Stimulated activated CD4-positive, alpha-beta T cell treated with anti-CD3 and anti-CD28 coated beads, Interleukin-15, amount 100 ng/mL, for 48 hours (primary cell): Measurements from ENCODE around the gene MTERF4.

Experiments
- DNase-seq, 2 donors: peaks; one replicate each; pipeline ENCODE4 v3.0.0-alpha.2; 2020; ENCODE audit warnings: low read depth in 2 of 2

The MTERF4 gene

GRCh38 chr2:241049739-241050623, 52.1 kb downstream of the MTERF4 start:
- no peak for DNase-seq

- no peak for DNase-seq
Measured at GRCh38 chr2:241048949-241049343, 53.1 kb downstream of the MTERF4 start.

GRCh38 chr2:241048149-241048948, 53.7 kb downstream of the MTERF4 start:
- no peak for DNase-seq

- DNase-seq, result no peak
Measured at GRCh38 chr2:241047253-241048010, 54.7 kb downstream of the MTERF4 start.
